ENCODE data around the gene ZNF512.
"Not testable (repeated sequence)": the region's sequence is repeated elsewhere in the genome, so short reads cannot be mapped to it uniquely, and the experiment has no call there.

The ZNF512 gene, protein sequence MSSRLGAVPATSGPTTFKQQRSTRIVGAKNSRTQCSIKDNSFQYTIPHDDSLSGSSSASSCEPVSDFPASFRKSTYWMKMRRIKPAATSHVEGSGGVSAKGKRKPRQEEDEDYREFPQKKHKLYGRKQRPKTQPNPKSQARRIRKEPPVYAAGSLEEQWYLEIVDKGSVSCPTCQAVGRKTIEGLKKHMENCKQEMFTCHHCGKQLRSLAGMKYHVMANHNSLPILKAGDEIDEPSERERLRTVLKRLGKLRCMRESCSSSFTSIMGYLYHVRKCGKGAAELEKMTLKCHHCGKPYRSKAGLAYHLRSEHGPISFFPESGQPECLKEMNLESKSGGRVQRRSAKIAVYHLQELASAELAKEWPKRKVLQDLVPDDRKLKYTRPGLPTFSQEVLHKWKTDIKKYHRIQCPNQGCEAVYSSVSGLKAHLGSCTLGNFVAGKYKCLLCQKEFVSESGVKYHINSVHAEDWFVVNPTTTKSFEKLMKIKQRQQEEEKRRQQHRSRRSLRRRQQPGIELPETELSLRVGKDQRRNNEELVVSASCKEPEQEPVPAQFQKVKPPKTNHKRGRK

DNA sequence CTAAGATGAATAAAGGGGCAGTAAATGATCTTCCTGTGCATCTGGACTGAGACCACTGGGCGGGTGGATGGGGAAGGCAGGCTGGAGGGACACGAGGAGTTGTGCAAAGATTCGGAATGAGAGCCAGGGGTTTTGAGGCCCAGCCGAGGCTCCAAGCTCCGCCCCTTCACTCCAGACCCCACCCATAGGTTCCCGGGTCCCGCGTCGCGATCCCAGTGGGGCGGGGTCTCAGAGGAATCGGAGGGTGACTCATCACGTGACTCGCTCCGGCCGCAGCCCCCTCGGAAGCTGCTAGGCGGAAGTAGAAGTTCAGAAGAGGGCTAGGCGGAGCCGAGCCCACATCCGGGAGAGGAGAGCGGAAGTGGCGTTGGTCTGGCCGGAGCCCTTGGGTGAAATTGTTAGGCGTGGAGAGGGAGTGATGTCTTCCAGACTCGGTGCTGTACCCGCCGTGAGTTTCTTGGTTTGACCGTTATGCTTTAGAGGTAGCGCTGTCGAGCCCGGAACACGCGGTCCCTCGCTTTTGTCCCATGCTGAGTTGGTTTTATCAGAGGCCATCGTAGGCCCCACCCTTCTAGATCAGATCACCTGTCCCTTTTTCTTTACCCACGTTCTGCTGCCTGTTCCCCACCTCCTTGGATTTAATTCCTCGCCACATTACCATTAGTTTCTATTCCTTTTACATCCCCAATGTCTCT, at the start of gene ZNF512:
Gene ZNF512 (plus strand): TSS at position 348 of the 695 bp plus-strand sequence. CDS start 71 bp downstream, at position 419.
- DNase-seq = peak; percentile 89

DNA sequence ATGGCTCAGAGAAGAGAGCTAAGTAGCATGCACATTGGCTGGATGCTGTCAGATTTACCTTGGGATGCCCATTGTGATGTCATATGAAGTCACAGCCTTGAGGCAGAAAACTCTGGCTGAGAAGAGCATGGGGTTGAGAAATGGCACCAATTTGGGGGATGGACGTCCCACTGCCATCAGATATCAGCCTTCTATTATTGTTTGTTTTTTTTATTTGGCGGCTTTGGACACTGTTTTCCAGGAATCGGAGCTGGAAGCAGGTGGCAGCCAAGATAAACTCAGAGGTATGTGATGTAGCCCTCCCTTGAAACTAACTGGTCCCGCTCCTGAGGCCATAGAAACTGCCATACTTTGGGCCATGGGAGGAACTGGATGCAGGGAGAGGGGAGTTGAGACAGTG, 45.6 kb upstream of the ZNF512 start:
- no peak for DNase-seq

DNA sequence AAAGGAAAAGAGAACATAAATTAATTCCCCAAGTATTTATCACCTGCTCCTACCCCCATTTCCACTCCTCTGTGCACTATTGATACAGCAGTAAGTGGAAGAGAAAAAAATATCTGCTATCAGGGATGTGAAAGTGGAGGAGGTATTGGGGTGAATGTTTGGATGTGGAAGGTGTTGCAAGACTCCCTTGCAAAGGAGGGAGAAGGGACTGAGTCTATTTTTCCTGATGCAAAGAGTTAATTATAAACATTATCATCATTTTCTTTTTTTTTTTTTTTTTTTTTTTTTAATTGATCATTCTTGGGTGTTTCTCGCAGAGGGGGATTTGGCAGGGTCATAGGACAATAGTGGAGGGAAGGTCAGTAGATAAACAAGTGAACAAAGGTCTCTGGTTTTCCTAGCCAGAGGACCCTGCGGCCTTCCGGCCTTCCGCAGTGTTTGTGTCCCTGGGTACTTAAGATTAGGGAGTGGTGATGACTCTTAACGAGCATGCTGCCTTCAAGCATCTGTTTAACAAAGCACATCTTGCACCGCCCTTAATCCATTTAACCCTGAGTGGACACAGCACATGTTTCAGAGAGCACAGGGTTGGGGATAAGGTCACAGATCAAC, 43.9 kb upstream of the ZNF512 start:
- not testable (repeated sequence) for DNase-seq

DNA sequence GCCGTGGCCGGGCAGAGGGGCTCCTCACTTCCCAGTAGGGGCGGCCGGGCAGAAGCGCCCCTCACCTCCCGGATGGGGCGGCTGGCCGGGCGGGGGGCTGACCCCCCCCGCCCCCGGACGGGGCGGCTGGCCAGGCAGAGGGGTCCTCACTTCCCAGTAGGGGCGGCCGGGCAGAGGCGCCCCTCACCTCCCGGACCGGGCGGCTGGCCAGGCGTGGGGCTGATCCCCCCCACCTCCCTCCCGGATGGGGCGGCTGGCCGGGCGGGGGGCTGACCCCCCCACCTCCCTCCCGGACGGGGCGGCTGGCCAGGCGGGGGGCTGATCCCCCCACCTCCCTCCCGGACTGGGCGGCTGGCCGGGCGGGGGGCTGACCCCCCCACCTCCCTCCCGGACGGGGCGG, 43.2 kb upstream of the ZNF512 start:
- DNase-seq = not testable (repeated sequence)

DNA sequence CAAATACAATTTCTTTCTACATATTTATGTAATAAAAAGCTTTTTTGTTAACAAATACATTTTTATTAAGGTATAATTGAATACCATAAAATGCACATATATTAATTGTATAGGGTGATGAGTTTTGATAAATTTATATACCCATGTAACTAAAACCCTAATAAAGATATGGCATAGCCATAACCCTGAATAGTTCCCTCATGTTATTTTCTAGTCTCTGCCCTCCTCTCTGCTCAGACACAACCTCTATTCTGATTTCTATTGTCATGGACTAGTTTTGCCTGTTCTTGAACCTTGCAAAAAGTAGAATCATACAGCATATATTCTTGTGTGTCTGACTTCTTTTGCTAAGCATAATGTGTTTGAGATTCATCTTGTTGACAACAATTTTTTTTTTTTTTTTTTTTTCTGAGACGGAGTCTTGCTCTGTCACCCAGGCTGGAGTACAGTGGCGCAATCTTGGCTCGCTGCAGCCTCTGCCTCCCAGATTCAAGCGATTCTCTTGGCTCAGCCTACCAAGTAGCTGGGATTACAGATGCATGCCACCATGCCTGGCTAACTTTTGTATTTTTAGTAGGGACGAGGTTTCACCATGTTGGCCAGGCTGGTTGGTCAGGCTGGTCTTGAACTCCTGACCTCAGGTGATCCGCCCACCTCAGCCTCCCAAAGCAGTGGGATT, 38.6 kb upstream of the ZNF512 start:
- no peak for DNase-seq

DNA sequence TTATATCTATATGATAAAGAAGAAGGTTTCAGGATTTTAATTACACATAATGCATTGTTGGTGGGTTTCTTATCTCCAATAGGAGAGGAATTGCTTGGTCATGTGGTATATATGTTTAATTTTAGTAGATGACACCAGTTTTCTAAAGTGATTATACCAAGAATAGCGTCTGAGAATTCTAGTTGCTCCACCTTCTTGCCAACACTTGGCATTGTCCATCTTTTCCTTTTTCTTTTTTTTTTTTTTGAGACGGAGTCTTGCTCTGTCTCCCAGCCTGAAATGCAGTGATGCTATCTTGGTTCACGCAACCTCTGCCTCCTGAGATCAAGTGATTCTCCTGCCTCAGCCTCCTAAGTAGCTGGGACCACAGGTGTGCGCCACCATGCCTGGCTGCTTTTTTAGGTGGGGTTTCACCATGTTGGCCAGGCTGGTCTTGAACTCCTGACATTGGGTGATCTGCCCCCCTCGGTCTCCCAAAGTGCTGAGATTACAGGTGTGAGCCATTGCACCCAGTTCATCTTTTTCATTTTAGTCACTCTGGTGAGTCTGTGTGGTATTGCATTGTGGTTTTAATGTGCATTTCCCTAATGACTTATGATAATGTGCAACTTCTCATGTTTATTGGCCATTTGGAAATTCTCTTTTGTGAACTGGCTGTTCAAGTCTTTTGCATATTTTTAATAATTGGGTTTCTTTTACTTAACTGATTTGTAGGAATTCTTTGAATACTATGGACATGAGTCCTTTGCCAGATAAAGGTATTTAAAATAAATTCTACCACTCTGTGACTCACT, 37.3 kb upstream of the ZNF512 start:
- DNase-seq = no peak

DNA sequence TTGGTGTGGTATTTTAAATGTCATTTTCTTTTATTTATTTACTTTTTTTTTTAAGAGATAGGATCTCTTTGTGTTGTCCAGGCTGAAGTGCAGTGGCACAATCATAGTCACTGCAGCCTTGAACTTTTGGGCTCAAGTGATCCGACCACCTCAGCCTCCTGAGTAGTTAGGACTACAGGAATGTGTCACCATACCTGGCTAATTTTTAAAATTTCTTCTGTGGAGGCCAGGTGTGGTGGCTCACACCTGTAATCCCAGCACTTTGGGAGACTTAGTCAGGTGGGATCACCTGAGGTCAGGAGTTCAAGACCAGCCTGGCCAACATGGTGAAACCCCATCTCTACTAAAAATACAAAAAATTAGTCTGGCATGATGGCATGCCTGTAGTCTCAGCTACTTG, 33.5 kb upstream of the ZNF512 start:
- no peak for DNase-seq

DNA sequence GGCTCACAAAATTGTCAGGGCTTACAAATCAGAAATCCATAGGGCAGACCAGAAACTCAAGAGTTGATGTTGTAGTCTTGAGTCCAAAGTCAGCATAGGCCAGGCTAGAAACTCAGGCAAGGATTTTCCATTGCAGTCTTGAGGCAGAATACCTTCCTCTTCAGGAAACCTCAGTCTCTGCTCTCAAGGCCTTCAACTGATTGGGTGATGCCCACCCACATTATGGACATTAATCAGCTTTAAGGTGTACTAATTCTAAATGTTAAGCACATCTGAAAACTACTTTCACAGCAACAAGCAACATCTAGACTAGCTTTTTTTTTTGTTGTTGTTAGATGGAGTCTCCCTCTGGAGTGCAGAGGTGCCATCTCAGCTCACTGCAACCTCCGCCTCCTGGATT, 31.3 kb upstream of the ZNF512 start:
- DNase-seq = no peak

DNA sequence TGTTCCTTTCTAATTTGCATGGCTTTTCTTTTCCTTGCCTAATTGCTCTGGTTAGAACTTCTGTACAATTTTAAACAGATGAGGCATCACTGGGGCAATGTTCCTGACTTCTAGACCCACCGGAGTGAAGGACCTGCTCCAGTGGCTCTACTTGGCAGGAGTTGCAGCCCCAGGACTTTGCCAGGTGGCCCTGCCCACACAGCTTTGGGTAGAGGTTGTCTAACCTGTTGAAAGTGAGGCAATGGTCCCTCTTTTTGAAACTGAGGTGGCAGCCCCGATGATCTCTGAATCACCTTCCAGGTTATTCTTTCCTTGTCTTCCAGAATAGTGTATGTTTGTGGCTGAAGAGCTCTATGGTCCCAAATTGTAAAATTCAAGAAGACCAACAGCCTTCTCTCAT, 29.9 kb upstream of the ZNF512 start:
- no peak for DNase-seq

DNA sequence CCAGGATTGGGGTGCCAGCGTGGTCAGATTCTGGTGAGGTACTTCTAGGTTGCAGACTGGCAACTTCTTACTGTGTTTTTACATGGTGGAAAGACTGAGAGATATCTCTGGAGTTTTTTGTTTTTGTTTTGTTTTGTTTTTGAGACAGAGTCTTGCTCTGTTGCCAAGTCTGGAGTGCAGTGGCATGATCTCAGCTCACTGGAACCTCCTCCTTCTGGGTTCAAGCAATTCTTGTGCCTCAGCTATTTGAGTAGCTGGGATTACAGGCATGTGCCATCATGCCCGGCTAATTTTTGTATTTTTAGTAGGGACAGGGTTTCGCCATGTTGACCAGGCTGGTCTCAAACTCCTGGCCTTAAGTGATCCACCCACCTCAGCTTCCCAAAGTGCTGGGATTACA, 28.4 kb upstream of the ZNF512 start:
- DNase-seq = not testable (repeated sequence)

DNA sequence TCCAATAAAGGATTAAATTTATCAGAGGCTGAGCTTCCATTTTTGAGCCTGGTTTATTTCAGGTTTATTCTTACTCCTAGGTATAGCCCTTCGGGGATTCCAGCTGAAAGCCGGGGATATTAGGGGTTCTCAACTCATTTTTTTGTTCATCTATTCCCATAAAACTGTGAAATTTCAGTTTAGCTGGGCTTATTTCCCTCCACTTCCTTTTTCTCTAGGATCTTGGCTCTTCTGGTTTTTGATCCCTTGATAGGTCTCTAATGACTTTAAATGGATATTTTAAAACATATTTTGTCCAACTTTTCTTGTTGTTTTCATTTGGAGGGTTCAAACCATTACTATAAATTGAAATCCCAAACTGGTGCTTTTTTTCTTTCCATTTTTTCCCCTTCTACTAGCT, 23.6 kb upstream of the ZNF512 start:
- DNase-seq = no peak

DNA sequence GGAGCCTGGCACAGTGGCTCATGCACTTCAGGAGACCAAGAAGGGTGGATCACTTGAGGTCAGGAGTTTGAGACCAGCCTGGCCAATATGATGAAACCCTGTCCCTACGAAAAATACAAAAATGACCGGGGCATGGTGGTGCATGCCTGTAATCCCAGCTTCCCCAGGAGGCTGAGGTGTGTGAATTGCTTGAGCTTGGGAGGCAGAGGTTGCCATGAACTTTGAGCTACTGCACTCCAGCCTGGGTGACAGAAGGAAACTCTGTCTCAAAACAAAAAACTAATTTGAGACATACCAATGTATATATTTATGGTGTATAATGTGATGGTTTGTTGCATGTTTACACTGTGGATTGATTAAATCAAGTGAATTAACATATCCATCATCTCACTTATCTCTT, 21.8 kb upstream of the ZNF512 start:
- DNase-seq = no peak

DNA sequence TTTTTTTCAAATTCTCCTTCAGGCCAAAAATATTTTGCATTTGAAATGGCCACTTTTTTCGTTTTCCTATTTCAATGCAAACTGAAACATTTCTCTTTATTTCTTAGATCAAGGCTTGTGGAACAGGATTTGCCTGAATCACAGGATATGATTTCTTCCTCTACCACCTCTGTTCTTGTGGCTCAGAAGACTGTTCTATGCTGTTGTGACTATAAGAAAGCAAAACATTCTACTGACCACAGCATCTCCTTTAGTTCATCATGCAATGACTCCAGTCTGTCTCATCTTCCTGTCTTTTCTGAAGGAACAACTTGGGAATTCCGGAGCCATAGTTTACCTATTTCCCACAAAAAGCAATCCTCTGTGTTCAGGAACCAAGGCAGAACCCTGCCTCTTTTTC, 16.2 kb upstream of the ZNF512 start:
- no peak for DNase-seq

DNA sequence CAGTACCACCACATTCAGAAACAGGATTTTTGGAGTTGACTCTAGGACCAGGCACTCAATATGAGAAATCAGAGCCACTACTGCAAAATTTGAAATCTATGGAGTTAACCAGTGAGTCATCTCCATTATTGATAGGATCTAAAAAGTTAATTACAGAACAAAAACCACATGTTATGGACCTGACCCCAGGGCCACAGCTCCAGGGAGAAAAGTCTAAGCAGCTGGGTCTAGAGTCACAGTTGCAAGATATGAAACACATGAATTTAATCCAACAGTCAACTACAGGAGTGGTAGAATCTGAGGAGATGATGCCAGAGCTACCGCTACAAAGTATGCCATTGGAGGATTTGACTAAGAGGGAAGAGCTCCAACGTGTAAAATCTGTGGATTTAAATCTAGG, 13.4 kb upstream of the ZNF512 start:
- DNase-seq = no peak

DNA sequence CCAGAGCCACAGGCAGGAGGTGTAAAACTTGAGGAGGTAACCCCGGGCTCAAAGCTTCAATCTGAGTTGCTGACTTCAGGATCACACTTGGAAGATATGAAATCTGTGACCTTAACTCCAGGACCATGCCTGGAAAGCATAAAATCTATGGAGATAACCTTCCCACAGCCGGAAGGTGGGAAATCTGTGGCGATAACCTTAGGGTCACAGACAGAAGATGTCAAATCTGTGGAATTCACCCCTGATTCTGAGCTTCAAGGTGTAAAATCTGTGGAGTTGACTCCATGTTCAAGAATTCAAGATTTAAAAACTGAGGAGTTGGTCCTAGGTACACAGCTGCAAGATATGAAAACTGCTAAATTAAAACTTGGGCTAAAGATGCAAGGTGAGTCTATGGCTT, 11.6 kb upstream of the ZNF512 start:
- DNase-seq = no peak

DNA sequence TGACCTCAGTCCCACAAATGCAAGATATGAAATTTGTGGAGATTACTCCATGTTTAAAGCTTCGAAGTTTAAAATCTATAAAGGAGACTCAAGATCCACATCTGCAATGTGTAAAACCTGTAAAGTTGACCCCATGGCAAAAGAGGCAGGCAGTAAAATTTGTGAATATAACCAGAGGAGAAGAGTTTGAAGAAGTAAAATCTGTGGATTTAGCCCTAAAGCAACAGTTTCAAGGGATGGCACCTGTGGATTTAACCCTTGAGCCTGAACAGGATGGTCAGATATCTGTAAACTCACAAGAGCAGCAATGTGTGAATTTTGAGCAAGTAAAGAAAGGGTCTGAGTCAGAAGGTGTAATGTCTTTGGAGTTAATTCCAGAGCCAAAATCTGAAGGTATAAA, 11.2 kb upstream of the ZNF512 start:
- no peak for DNase-seq

DNA sequence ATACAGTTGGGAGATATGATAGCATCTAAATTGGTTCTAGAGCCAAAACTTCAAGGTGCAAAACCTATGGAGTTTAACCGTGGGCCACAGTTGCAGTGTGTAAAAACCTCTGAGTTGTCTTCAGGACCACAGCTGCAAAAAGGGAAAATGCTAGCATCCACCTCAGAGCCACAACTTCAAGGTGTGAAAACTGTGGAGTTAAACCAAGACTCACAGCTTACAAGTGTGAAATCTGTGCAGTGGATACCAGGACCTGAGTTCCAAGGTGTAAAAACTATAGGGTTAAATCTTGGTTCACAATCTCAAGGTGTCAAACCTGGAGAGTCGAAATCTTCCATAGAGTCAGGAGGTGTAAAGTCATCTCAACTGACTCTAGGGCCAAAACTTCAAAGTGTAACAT, 10.4 kb upstream of the ZNF512 start:
- no peak for DNase-seq

DNA sequence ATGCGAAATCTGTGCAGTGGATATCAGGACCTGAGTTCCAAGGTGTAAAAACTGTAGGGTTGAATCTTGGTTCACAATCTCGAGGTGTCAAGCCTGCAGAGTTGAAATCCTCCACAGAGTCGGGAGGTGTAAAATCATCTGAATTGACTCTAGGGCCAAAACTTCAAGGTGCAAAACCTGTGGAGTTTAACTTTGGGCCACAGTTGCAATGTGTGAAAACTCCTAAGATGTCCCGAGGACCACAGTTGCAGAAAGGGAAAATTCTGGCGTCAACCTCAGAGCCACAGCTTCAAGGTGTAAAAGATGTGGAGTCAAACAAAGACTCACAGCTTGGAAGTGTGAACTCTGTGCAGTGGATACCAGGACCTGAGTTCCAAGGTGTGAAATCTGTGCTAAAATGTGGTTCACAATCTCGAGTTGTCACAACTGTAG, 9.8 kb upstream of the ZNF512 start:
- DNase-seq = no peak

DNA sequence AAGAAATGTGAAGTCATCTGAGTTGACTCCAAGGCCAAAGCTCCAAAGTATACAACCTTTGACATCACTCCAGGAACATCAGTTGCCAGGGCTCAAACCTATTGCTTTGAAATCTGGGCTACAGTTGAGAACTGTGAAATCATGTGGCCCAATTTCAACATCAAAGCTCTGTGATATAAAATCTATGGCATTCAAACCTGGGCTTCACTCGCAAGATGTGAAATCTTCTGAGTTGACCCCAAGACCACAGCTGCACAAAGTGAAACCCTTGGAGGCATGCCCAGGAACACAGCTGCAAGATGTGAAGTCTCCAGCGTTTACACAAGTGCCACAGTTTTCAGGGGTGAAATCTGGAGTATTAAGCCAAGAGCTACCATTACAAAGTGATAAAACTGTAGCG, 9.4 kb upstream of the ZNF512 start:
- DNase-seq = no peak

DNA sequence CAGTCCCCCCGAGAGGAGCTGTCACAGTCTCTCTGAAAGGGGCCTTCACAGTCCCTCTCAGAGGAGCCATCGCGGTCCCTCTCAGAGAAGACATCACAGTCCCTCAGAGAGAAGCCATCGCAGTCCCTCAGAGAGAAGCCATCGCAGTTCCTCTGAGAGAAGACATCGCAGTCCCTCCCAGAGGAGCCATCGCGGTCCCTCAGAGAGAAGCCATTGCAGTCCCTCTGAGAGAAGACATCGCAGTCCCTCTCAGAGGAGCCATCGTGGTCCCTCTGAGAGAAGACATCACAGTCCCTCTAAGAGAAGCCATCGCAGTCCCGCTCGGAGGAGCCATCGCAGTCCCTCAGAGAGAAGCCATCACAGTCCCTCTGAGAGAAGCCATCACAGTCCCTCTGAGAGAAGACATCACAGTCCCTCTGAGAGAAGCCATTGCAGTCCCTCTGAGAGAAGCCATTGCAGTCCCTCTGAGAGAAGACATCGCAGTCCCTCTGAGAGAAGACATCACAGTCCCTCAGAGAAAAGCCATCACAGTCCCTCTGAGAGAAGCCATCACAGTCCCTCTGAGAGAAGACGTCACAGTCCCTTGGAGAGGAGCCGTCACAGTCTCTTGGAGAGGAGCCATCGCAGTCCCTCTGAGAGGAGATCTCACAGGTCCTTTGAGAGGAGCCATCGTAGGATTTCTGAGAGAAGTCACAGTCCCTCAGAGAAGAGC, 1.3 kb upstream of the ZNF512 start:
- no peak for DNase-seq

DNA sequence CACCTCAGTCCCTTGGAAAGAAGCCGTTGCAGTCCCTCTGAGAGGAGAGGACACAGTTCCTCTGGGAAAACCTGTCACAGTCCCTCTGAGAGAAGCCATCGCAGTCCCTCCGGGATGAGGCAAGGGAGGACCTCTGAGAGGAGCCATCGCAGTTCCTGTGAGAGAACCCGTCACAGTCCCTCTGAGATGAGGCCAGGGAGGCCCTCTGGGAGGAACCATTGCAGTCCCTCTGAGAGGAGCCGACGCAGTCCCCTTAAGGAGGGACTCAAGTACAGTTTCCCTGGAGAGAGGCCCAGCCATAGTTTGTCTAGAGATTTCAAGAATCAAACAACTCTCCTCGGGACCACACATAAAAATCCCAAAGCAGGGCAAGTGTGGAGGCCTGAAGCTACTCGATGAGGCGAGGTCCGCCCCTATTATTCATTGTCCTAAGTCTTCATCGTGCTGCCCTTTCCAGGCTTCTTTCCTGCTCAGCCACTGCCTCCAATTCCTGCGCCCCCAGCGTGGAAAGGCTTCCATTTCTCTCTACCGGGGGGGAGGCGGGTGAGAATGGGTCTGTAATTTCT, 630 bp upstream of the ZNF512 start:
- DNase-seq = no peak

All from GF-D8 (cell line).